Fibroblast of skin of scalp (primary cell): ENCODE results near the gene MYCBP2.
A peak's percentile ranks its signal among the peaks of the same experiment; 100 is the strongest.

Experiments
- DNase-seq: peaks from one replicate; pipeline ENCODE4 v3.0.0-alpha.2; 2013

MYCBP2 gene

DNA sequence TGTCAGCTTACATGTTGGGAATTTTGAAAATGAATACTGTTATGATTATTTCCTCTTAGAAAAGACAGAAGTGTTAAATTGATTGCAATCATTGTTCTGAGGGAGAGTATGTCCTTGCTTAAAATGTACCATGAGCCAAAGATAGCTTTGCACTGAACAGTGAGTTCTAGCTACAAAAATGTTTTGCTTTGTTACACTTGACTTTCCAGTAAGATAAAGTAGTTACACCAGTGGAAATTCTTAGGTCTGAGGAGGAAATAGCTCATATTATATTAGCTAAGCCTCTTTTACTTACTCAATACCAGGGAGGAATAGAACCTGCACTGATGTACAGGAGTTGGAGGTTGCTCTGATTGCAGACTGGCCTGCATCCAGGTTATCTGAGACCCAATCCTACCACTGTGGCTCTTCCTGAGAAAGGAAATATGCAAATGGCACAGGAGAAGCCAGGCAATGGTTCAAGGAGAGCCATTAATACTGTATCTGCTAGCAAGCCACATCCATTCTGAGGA is 246.9 kb downstream of the MYCBP2 start:
- no peak for DNase-seq

DNA sequence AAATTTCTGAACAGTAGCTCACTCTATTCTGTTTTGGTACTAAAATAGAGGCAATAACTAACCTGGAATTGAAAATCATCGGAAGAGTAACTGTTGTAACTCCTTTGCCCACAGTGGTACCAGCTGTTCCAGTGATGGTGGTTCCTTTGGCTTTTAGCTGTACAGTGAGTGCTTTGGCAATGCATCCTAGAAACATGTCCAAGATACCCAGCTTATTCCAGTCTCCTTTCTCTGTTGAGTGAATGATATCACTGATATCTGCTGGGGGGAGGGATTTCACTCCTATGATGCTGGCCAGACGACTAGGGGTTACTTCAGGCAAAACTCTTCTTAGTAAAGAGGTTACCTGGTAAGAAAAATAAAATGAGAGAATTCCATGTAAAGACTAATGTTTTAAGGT is 259.4 kb downstream of the MYCBP2 start:
- no peak for DNase-seq

DNA sequence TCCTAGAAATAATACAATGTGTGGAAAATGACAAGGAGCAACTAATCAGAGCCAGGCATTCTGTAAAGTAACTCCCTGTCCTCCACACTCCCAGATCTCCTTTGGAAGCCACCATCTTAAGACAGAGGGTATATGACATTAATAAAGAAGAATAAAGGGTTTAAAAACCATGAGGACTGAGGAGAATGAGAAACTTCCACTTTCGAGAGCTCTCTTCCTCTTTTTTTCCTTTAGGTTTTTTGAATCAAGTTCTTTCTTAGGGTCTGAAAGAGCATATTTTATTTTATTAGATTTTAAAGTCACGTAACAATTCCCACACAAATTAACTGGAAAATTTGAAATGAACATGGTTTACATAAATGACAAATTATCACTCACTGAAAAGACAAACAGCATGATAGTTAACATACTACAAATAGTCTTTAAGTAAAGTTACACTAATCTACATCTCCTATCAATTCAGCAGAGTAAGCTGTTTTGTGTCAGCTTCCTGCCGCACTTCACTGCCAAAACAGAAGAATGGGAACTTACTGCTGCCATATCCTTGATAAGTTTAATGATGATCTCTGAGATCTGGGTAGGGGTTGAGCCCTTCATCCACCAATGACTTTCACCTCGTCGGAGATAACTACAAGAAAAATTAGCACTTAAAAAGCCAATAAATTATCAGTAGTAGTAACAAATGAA is 261.3 kb downstream of the MYCBP2 start:
- DNase-seq, result no peak

DNA sequence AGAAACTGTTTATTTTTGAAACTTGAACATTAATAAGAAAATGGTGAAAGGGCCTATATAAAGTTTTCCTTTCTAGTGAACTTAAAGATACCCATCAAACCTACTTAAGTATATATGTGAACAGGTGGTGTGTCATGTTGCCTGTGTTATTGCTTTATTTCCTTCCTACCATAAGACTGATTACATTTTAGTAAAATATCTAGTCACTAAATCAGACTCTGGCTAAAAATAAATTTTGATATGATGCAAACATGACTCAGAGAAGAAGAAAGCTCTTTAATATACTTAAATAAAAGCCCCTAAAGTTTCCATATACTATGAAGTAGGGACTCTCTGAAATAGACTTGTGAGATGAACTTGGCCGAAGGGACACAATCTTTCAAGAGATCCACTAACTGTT is 264.8 kb downstream of the MYCBP2 start:
- no peak for DNase-seq

DNA sequence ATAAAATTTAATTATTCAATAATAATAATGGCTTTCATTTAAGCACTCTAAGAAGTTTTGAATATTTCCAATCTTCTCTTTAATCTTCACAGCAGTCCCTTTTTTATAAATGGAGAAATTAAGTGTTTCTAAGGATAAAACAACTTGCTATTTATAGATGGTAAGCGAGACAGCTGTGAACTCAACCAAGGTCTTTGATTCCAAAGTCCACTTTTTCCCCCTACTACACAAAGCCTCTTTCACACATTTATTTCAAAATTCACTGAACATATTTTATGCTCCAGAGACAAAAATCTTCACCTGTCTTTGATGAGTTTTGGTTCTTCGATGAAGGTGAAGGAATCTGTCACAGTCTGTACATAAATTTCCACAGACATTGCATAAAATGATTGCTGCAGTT is 265.5 kb downstream of the MYCBP2 start:
- DNase-seq, result no peak

DNA sequence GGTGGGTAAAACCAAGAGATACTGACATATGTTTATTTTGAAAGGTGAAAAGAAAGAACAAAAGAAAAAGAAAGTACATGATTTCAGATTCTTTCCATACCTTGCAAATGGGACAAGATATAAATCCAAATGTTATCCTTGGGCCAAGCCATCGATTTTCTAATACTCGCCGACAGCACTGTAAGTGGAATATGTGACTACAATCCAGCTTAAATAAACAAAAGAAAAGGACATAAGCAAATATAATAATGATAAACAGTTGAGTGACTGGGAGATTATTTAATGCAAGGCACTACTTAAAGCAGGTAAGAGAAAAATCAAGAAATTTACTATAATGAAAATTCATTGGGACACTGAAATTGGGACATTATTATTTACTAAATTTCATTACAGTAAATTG is 270.0 kb downstream of the MYCBP2 start:
- DNase-seq, result no peak

DNA sequence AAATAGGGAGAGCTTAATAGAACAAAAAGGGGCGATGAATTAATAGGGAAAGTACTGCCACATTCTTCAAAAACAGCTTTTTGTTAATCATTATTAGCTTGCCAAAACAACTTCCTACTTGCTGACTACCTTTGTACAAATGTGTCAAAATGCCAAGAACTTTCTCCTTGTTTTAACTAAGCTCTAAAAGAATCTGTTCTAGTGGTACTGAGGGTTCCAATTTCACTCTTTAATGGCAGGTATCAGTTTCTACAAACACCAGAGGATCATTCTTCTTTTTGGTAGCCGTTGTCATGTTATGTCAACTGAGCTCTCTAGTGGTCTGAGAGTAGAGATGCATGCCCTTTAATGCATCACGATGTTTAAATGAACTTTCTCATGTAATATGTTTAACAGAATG is 270.5 kb downstream of the MYCBP2 start:
- no peak for DNase-seq

DNA sequence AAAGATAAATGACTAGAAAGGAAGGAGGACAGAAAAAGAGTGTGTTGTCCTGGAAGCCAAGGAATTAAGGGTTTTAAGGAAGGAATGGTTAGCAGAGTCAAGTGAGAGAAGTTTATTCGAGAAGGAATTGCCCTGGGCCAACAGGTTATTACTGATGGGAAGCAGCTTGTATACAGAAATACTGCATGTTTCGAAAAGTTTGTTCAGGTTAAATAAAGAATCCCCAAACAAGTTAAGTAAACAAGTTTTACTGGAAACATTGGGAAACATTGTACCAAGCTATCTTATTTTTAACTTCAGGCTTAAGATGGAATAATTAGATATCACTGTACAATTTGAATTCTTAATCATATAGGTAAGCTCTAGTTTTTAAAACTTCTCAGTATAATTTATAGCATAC is 271.7 kb downstream of the MYCBP2 start:
- DNase-seq, result no peak

DNA sequence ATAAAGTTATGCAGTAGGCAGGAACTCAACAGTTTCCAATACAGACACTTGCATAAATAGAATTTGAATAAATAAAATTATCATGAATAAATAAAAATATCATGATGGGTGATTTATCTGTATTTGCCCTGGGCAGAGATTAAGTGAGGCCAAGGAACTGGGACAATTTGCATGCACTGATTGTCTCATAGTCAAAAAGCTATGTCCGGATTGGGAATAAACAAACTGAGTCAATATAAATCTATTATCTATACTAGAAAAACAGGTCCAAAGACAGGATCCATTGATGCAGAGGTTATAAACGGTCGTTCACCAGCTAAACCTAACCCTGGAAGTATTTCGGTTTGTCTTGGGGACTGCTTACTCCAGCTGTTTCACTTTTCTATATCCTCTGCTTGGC is 273.7 kb downstream of the MYCBP2 start:
- DNase-seq, result no peak

DNA sequence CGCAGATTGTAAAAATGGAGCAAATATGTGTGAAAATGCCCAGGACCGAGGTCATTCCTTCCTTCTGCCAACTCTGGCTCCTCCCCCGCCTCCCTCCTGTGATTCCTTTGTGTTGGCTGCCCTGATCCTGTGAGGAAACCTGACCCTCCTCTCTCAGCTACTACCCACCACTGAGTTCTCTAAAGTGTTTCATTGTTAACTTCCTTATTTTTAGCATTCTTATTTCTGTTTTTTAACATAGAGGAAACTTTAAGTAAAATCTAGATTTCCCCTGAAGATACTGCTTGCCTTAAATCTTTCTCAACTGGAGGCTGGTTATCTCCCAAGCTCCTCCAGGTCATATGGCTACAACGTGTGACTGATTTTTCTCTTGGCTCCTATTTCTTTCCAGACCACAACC is 278.2 kb downstream of the MYCBP2 start:
- DNase-seq, result no peak

DNA sequence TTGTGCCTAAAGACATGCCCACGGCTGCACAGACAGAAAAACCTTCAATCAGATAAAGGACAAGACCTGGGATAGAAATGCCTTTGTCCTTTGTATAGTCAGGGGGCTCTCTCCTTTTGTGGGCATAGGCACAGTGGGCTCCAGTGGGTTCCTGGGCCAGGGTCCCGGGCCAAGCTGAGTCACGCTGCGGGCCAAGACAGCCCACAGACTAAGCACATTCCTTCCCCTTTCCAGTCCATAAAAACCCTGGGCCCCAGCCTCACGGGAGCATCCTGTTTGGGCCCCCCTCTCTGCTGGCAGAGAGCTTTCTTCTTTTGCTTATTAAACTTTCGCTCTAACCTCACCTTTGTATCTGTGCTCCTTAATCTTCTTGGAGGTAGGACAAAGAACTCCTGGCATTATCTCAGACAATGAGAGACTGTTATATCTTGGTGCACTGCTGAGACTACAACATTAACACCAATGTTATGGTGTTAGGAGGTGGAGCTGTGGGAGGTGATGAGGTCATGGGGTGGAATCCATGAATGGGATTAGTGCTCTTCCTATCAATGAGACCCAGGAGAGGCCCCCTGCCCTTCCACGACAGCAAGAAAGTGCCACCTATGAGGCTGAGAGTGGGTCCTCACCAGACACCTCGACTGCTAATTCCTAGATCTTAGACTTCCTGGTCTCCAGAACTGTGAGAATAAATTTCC is 279.1 kb downstream of the MYCBP2 start:
- DNase-seq, result no peak

DNA sequence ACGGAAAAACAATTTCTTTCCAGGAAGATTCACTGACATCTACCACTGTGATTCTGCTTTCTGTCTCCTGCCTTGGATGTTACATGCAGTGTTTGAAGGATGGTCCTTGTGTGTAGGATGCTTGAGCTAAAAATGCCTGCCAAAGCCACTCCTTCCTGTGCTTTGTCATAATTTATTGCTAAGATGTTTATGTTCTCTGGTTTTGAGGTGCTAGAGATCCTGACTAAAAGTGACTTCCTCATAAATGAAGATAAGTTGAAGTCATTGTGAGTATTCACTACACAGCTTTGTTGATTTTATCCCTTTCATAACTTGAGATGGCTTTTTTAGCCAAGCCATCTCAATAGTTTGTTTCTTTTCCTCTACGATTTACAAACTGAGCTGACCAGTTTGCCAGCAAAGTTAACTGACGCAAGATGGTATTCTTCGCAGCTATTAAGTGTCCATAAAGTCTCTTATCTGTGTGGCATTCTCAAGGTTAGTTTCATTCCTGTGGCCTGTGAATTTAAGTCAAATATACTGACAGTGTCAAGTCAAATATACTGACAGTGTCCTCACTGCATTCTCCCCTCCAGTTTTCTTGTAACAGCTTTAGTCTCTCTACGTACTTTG is 284.2 kb downstream of the MYCBP2 start:
- DNase-seq, result no peak

DNA sequence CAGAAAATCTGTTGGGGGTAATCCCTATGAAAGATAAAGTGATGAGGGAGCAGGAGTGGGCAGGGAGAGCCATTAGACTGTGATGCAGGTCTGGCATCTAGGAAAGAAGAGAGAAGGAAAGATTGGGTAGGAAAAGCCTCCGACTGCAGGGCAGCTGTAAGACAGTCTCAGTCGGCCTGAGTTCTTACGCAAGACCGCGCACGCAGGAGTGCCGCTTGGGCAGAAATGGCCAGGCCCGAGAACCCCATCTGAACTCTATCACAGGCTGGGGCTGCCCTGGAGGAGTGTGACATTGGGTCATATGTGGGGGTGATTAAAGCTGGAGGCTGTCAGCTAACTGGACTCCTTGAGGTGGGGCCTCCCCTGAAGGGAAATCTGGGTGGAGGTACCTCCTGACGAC is 286.1 kb downstream of the MYCBP2 start:
- no peak for DNase-seq

DNA sequence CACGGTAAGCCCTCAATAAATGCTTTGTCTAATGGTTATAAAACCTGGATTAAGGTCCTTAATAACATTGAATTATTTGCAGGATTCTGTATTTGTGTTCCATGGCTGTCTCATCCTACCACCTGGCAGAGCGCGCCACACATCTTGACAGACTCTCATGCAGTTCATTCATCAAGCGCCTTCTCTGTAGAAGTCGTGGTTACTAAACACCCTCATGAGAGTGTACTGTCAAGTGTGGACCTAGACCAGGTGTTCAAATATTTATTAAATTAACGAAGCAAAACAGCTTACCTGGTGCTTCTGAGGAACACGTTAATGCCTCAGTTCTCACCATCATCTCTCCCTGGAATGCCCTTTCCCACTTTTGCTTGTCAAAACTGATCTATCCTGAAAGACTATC is 286.8 kb downstream of the MYCBP2 start:
- DNase-seq, result no peak

DNA sequence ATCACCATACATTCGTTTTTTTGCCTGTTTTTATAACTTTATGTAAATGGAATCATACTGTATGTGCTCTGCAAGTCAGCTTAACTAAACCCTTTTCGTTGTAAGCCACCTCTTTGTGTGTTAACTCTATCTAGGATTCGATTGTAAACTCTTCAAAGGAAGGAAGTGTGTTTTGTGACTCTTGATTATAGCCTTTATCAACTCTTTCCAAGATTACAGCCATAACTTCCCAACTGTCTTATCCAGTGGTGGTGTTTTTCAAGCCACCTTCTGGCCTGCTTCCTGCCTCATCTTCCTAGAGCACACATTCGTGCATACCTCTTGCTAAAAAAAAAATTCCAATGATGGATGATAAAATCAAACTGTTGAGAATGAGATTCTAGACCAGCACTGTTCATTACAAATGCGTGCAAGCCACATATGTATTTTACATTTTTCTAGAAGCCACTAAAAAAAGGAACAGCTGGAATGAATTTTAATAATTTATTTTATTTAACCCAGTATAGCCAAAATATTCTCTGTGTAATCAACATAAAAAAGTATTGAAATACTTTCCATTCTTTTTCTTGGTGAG is 287.9 kb downstream of the MYCBP2 start:
- DNase-seq, result peak; percentile 70

DNA sequence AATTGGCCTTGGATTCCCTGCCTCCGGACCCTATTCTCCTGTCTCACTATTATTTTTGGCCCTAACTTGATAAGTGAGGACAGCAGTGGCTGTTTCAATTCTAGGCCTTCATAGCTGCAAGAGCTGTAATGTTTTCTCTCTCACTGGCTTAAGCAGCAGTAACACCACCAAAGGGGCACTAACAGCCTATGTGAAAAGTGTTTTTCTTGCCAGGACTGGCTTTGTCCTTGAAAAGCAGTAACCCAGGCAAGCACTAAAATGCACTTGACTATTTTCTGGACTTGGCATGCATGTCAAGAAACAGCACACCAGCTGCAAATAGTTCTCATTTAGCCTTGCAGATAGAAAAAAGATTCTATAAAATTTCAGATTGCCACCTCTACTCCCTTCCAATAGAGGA is 290.6 kb downstream of the MYCBP2 start:
- no peak for DNase-seq

DNA sequence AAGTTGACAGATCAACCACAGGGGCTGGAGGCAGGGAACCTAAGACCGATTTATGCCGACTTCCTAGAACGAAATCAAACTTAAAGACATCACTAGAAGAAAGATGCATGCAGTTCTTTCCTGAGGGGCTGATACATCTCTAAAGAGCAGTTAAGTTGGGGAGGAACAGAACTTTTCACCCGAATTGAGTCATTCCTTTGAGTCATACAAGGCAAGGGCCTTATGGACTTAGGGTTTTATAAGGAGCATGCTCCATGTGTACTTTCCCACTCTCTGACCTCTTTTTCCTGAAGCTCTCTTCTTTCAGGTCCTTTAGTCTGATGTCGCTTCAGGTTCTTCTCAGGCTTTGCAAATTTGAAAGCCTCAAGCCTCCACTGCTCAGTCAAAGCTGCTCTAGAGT is 292.0 kb downstream of the MYCBP2 start:
- DNase-seq, result peak; percentile 37

DNA sequence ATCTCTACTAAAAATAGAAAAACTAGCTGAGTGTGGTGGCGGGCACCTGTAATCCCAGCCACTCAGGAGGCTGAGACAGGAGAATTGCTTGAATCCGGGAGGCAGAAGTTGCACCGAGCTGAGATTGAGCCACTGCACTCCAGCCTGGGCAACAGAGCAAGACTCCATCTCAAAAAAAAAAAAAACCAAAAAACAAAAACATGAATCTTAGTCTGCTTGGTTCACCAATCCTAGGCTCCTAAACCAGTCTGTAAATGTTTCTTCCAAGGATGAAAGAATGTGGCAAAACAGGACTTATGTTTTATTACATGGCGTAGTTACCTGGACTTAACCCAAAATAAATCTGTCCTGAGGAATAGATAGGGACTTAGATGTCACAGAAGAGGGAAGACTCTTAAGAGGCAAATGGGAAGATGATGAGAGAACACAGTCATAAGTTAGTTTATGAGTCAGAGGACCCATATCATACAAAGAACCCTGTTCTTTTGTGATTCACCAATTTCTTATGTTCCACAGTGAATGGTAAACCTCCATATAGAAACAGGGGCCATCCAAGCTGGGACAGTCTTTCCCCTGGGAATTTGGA is 293.1 kb downstream of the MYCBP2 start:
- no peak for DNase-seq

DNA sequence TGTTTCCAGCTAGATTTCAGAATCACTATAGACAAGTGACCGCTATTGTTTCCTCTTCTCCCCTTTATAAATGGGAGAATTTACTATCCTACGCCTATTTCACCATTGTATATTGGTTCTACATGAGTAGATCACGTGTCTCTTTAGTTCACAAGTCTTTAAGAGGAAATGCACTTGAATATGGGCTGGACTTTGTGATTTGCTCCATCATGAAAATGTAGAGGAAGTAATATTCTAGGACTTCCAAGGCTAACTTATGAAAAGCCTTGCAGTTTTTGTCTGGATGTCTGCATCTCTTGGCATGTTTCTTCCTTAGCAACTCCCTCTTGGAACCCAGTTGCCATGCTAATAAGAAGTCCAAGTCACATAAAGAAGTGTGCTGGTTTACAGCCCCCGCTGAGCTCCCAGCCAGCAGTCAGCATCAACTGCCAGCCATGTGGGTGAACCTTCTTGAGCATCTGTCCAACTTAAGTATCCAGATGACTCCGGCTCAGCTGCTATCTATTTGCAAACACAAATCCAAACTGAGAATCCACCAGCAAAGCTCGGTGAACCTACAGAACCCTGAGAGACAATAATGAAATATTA is 295.1 kb downstream of the MYCBP2 start:
- DNase-seq, result no peak

DNA sequence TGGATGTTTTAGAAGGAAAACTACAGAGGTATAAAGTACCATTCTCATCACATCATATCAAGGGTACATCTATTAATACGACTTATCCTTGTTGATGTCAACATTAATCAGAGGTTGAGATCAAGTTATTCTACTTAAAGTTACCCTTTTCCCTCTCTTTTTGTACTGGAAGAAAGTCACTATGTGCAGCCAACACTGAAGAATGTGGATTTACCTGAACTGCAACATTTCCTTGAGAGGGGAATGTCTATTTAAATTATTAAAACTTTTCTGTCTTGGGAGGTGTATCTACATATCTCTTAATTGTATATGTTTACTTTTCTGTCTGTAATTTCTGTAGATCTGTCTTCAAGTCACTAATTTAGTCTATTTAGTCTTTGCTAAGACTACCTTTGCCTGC is 297.5 kb downstream of the MYCBP2 start:
- no peak for DNase-seq

DNA sequence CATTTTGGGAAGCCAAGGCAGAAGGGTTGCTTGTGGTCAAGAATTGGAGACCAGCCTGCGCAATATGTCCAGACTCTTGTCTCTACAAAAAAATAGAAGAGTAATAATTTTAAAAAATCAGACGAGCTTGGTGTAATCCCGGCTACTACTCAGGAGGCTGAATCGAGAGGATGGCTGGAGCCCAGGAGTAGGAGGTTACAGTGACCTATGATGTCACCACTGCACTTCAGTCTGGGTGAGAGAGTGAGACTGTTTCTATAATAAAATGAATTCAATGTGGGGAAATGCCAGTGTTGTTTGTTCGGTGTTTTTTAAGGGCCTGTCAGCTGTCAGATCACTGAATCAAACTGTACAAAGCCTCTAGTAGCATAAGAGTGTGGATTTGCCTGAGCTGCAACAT is 298.7 kb downstream of the MYCBP2 start:
- peak; percentile 17 for DNase-seq

DNA sequence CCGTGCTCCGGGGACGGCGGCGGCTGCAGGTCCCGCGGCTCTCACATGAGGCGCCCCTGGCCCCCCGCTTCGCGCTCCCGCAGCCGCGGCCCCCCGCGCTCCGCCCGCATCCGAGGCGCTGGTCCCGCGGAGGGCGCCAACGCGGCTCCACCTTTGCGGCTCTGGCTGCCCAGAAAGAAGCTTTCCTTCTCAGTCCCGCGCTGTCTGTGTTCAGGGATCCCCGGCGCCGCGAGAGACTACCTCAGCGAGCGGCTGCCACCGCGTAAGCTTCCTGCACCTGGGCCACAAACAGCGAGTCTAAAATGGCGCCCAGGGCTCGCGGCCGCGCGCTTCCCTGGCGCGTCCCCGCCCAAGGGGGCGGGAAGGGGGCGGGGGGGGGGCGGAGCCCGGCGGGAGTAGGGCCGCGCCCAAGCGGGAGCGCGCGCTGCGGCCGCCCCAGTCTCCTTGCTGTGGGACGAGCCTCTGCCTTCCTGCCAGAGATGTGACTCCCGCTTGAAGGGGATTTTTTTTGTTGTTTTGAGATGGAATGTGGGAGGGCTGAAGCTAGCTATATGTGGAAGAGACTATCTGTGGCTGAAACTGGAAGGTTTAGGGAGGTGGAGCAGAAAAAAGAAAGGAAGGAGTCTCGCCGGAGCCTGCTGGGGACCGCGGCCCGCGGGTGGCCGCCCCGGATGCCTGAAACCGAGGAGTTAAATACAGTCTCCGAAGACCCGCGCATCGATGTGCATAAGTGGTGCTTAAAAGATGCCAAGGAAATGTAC is 299.9 kb downstream of the MYCBP2 start, which contains the start of gene FBXL3:
Gene FBXL3, minus strand, starts transcription at position 299 of the 761 bp plus-strand sequence. CDS start 5,299 bp downstream, outside the sequence.
- DNase-seq, result peak; percentile 96
